Testis (tissue), 5 donors: Measurements from ENCODE around the gene ISYNA1. TPM values are rescaled to one million over a fixed set of nuclear protein-coding genes. Genes with fewer than 3 reads are reported as not detected.

Experiments
- DNase-seq: peaks from one replicate; pipeline ENCODE4 v3.0.0-alpha.2; 2019
- H3K27ac ChIP-seq, 2 donors: fragments of 200-600 bp; sonication (generic); one replicate each; pipeline ENCODE4 v1.5.1; 2019
- H3K27me3 ChIP-seq: fragments of 200-600 bp; sonication (generic); one replicate; pipeline ENCODE4 v1.5.1; 2019
- H3K36me3 ChIP-seq: fragments of 200-600 bp; sonication (generic); one replicate; pipeline ENCODE4 v1.5.1; 2017; ENCODE audit warnings: low read depth; ENCODE audit errors: missing control alignments
- H3K4me1 ChIP-seq: fragments of 200-600 bp; sonication (generic); one replicate; pipeline ENCODE4 v1.5.1; 2019
- H3K4me3 ChIP-seq, 2 donors: fragments of 200-600 bp; sonication (generic); one replicate each; pipeline ENCODE4 v1.5.1; 2017 to 2019
- H3K9me3 ChIP-seq: fragments of 200-600 bp; sonication (generic); one replicate; pipeline ENCODE4 v1.5.1; 2017
- POLR2A ChIP-seq: fragments of 450-650 bp; IDR thresholded peaks from one replicate; pipeline ENCODE4 v1.6.1; 2017; ENCODE audit warnings: antibody characterized with exemption, mild to moderate bottlenecking, moderate library complexity
- WGBS, 2 donors: methylation state at CpG; one replicate each; pipeline ENCODE4 v1.1.5; 2018; 5-methylcytosine and 5-hydroxymethylcytosine counted together
- intact Hi-C: fragments of 100-400 bp; cut with DNase I; formaldehyde crosslinking; loops from one replicate; pipeline ENCODE4 v1.15.1; 2023; ENCODE audit warnings: low total_unique reads
- long read RNA-seq, 2 donors: transcript quantifications; one replicate each; lab custom pipeline, GENCODE V29; 2026
- polyA plus RNA-seq: library from polyadenylated mRNA; stranded (reverse); fragments of 350-450 nt; fragmentation: Illumina TruSeq; extraction: RNeasy Lipid Tissue Mini Kit (QIAGEN cat#74804); gene quantifications from one replicate; pipeline ENCODE4 v1.2.3, GENCODE V29; 2014; ENCODE audit warnings: low read depth, low replicate concordance; ENCODE audit not compliant: insufficient read depth
- total RNA-seq, 2 donors: library from RNA; depleted of rRNA; stranded (reverse); fragments of >200 nt; gene quantifications; one replicate each; pipeline ENCODE4 v1.2.3, GENCODE V29; 2016
- TF ChIP-seq, protein P1 (sequence below), 3 experiments: fragments of 450-650 bp in 2 of 3; fragments of 200-600 bp in 1 of 3; sonication (generic) in 1 of 3; IDR thresholded peaks; one replicate each; pipeline ENCODE4 v1.5.1; 2016 to 2019; ENCODE audit warnings: antibody characterized with exemption in 3 of 3, mild to moderate bottlenecking in 2 of 3, moderate library complexity in 1 of 3

Gene ISYNA1
- total RNA-seq (1,000 to 10,000 TPM in 1 of 2 donors, 100 to 1,000 TPM in 1; 1,000 to 1,122 TPM), polyA plus RNA-seq (493 TPM)
- long read RNA-seq, donor 1, transcript ISYNA1-201 (11 exons, 2,420 nt), result major isoform, 91 of 238 reads
- long read RNA-seq, donor 1, transcript ISYNA1-209 (3 exons, 696 nt), result minor isoform, 49 of 238 reads
- long read RNA-seq, donor 1, partial matches to known transcripts, result 72 of 238 reads
- long read RNA-seq, donor 1, other reads (novel, unspliced or antisense), result 18 of 238 reads
- long read RNA-seq, donor 2, transcript ISYNA1-201 (11 exons, 2,420 nt), result major isoform, 51 of 76 reads
- long read RNA-seq, donor 2, transcript ISYNA1-209 (3 exons, 696 nt), result minor isoform, 14 of 76 reads
- long read RNA-seq, donor 2, partial matches to known transcripts, result 0 of 76 reads
- long read RNA-seq, donor 2, other reads (novel, unspliced or antisense), result 5 of 76 reads

DNA sequence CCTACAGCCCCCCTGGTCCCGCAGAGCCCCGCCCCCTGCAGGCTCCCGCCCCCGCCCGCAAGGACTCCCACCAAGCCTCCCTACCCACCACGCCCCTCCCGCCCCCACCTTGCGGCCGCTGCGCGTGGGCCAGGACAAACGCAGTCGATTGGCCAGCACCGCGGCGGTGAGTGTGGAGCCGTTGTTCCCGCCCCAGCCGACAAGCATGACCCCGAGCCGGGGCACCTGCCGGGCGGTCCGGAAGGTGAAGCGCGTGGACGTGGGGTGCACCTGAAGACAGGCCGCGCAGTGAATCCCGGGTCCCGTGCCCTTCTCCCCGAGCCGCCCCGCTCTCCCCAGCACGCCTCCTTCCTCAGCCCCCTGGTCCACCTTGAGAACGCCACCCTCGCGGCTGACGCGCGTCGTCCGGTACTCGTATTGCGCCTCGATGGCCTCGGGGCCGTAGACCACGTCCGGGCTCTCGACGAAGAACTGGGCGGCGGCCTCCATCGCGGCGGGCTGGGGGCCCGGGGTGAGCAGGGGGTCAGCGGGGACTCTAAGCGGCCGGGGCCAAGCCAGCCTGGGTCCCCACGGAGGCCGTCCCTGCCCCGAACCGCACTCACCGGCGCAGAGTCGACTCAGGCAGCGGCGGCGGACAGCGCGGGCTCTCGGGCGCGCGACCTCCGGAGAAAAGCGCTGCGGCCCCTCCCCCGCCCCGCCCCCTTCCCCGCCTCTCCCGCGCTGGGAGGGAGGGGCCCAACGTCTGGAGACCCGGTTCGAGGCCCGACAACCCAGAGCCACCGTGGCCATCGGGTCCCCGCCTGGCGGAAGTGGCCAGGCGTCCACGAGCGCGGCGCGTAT is at the start of gene ISYNA1:
ISYNA1 (minus strand) TSS at position 643 of the 840 bp plus-strand sequence; CDS start at position 489, 154 bp downstream.
- Histone ChIP-seq H3K27ac (peak within 1 kb of the TSS; percentile 71 to 88), H3K27me3 (no peaks in the 10 kb centered on the region), H3K9me3 (no peaks in the 10 kb centered on the region), H3K36me3 (no peaks in the 10 kb centered on the region), H3K4me1 (peaks cover 52% of the 10 kb centered on the region), H3K4me3 (peak within 1 kb of the TSS; percentile 74 to 91)
- TF ChIP-seq, protein P1, sequence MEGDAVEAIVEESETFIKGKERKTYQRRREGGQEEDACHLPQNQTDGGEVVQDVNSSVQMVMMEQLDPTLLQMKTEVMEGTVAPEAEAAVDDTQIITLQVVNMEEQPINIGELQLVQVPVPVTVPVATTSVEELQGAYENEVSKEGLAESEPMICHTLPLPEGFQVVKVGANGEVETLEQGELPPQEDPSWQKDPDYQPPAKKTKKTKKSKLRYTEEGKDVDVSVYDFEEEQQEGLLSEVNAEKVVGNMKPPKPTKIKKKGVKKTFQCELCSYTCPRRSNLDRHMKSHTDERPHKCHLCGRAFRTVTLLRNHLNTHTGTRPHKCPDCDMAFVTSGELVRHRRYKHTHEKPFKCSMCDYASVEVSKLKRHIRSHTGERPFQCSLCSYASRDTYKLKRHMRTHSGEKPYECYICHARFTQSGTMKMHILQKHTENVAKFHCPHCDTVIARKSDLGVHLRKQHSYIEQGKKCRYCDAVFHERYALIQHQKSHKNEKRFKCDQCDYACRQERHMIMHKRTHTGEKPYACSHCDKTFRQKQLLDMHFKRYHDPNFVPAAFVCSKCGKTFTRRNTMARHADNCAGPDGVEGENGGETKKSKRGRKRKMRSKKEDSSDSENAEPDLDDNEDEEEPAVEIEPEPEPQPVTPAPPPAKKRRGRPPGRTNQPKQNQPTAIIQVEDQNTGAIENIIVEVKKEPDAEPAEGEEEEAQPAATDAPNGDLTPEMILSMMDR (IDR thresholded peaks at IDR 0.05), result no peak
- TF ChIP-seq POLR2A, result no peak
- DNase-seq, result peak; percentile 82
- WGBS, 2 donors, result 1% methylated on average over 48 of the region's 99 CpGs; no CpG with 5 or more reads in 1 of the 2 donors
- intact Hi-C loops, result no loop called here

DNA sequence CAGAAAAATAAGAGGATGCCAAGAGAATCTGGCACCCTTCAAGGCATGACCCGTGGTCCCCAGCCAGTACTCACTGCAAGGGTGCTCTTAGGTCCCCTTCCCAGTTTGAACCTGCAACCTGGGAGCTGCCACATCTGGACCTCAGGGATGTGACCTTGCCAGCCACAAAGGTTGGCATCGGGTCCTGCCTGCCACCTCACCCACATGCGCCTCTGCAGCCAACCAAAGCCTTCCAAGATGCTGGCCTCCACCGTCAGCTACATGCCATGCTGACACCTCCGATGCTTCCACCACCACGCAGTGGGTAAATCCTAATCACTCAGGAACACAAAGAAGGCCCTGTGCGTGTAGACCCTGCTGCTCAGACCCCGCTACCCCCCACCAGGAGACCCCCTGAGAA is 48.8 kb upstream of the ISYNA1 start:
- 94 to 96% methylated on average over 6 to 8 of the region's 8 CpGs for WGBS, 2 donors

DNA sequence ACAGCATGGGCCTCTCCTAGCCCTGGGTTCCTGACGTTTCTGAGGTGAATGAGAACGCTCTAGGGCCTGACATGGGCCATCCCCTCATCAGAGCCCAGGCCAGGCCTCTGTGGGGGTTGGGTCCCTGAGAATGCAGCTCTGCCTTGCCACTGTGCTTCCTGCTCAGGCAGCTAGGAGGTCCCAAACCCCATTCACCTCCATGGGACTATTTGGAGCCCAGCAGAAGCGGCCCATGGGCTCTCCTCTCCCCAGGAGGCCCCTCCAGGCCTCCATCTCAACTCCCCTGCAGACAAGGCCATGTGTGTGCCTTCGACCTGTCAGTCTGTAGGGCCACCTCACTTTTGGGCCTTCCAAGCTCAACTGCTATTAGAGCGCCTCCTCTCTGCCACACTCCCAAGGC is 47.1 kb upstream of the ISYNA1 start:
- Histone ChIP-seq H3K4me3 (no peak overlapping the region), H3K4me1 (peaks cover 59% of the 10 kb centered on the region), H3K27me3 (no peaks in the 10 kb centered on the region), H3K9me3 (no peaks in the 10 kb centered on the region), H3K27ac (no peak overlapping the region), H3K36me3 (no peaks in the 10 kb centered on the region)
- no peak for DNase-seq
- TF ChIP-seq, protein P1 (IDR thresholded peaks at IDR 0.05), result no peak
- TF ChIP-seq POLR2A, result no peak
- WGBS, 2 donors, result 80 to 95% methylated on average over 5 of the region's 5 CpGs
- intact Hi-C loops, result no loop called here

More for the DNA sequence above, 48.8 kb upstream of the ISYNA1 start:
- no peak for DNase-seq
- H3K36me3 ChIP-seq, result no peaks in the 10 kb centered on the region
- no peak overlapping the region for H3K4me3 ChIP-seq
- TF ChIP-seq, protein P1 (IDR thresholded peaks at IDR 0.05), result no peak
- no peak for TF ChIP-seq POLR2A
- intact Hi-C loops, result no loop called here
- no peak overlapping the region for H3K27ac ChIP-seq
- no peaks in the 10 kb centered on the region for H3K9me3 ChIP-seq
- H3K4me1 ChIP-seq, result peaks cover 66% of the 10 kb centered on the region
- no peaks in the 10 kb centered on the region for H3K27me3 ChIP-seq

DNA sequence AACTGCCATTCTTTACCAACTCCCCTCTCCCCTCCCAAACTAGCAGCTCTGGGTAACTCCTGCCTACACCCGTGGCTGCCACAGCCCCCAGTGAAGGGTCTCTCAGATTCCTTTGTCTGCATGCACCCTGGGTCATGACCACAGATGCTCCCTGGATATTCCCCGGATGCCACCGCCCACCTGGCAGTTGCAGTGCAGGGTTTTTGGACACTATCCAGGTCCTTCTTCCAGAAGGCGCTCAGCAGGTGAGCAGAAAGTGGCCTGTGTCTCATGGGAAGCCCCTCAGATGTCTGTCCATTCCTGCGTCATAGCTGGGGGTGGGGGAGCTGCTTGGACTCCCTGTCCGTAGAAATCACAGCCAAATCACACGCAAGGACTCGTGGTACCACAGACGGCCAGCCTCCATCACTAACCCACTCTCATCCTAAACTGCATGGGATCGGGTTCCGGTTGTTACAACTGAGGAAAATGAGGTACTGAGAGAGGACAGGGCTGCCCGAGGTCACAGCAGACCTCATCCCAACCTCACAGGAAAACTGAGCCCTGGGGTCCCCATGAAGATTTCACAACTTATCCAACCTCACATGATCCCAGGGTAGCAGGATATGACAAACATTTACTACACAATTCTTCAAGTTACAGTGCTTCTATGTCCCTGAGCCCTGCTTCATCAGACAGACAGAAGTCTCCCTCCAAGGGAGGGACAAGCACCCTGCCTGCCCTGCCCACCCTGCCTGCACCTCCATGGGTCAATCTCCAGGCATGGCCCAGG is 45.4 kb upstream of the ISYNA1 start:
- DNase-seq, result no peak
- H3K4me1 ChIP-seq, result peaks cover 57% of the 10 kb centered on the region
- H3K4me3 ChIP-seq, result no peak overlapping the region
- 77 to 87% methylated on average over 12 of the region's 12 CpGs for WGBS, 2 donors
- H3K27me3 ChIP-seq, result no peaks in the 10 kb centered on the region
- TF ChIP-seq POLR2A, result no peak
- TF ChIP-seq, protein P1 (IDR thresholded peaks at IDR 0.05), result no peak
- no peaks in the 10 kb centered on the region for H3K36me3 ChIP-seq
- H3K27ac ChIP-seq, result no peak overlapping the region
- intact Hi-C loops, result no loop called here
- no peaks in the 10 kb centered on the region for H3K9me3 ChIP-seq
